HG03039 (cell line): ENCODE measurements around the gene CAMK1.

Source experiments
- ATAC-seq: cut with Tn5 transposase; IDR thresholded peaks from one replicate; pipeline ENCODE4 v1.9.1; 2021; ENCODE audit warnings: mild to moderate bottlenecking, moderate library complexity; ENCODE audit not compliant: unreplicated experiment

The CAMK1 gene

GRCh38 chr3:9793161-9793781 is 23.5 kb upstream of the CAMK1 start:
- no peak for ATAC-seq

- peak; percentile 77 for ATAC-seq
Observed at GRCh38 chr3:9792405-9793160, 22.8 kb upstream of the CAMK1 start, which contains the start of the genes ARPC4 and TADA3. ARPC4 (plus strand) TSS chr3:9793082; CDS start chr3:9793122, 40 bp downstream. TADA3 (minus strand) TSS chr3:9792473; CDS start chr3:9791466, 1,007 bp downstream.

- ATAC-seq, result no peak
Observed at GRCh38 chr3:9791790-9792404, 22.1 kb upstream of the CAMK1 start.

- no peak for ATAC-seq
Observed at GRCh38 chr3:9791127-9791526, 21.4 kb upstream of the CAMK1 start.

DNA sequence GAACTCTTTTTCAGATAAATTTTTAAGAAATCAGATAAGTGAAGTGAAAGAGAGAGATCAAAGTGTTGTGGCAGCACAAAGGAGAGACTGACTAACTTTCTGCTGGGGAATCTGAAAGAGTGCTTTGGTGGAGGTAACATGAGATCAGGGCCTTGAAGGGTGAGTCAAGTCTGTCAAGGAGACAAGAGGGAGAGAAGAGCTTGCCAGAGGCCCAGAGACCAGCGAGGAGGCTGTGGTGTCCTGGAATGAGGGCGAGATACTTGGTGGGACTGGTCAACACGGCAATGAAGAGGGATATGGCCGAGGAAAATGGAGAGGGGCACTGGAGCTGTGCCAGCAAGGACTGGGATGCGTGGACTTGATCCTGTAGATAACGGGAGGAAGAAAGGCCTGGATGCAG is 18.0 kb upstream of the CAMK1 start:
- no peak for ATAC-seq

- ATAC-seq, result no peak
Observed at GRCh38 chr3:9786825-9787669, 17.3 kb upstream of the CAMK1 start.

DNA sequence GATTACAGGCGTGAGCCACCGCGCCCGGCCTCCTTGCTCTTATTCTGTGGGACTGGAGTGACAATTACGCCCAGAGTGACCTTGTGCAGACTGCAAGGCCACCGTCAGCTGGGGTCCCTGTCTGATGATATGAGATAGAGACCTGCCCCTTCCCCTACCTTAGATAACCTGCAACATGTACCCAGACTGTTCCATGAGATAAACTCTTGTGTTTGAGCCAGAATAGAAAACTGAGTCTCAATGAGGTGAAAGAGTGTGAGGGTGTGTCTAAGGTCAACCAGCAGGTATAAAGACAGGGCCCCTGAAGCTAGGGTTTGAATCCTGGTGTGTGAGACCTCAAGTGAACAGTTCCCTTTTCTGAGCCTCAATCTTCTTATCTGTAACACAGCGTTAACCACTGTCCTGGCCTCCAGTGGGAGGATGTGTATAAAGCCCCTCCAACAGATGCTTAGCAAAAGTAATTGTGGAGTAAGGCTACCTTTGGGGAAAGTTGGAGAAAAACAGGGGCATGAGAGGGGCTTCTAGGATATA is 16.5 kb upstream of the CAMK1 start:
- no peak for ATAC-seq

DNA sequence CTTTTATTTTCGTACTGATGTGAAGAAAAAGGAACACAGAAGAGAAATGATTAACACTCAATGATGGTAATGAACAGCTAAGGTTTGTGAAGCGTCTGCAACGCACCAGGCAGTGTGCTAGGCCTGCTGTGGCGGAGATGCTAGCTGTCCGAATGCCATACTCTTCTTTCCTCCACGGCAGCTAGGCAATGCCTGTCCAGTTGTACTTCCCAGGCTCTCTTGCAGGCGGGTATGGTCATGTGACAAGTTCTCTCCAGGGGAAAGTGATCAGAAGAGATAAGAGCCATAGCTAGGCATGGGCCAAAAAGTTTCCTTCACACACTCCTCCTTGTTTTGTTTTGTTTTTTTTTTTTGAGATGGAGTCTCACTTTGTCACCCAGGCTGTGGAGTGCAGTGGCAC is 15.9 kb upstream of the CAMK1 start:
- ATAC-seq, result no peak

DNA sequence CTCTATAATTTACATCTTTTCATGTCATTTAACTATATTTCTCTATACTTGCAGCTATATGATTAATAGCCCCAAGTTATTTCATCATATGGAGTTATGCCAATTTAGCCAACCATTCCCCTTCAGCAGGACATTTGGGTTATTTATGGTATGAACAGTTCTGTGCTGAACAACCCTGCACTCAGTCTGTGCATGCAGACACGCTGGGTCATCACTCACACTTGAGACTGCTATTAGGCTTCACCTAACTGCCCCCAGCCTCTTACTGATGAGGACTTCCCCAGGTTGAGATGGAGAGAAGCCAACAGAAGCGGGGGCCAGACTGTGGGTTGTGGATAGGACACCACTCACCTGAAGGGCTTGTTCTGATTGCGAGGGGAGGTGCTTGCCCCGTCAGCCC is 15.2 kb upstream of the CAMK1 start:
- no peak for ATAC-seq

GRCh38 chr3:9783954-9784353 is 14.2 kb upstream of the CAMK1 start:
- no peak for ATAC-seq

GRCh38 chr3:9782770-9783169 is 13.0 kb upstream of the CAMK1 start:
- no peak for ATAC-seq

GRCh38 chr3:9781978-9782603 is 12.3 kb upstream of the CAMK1 start:
- ATAC-seq, result no peak

DNA sequence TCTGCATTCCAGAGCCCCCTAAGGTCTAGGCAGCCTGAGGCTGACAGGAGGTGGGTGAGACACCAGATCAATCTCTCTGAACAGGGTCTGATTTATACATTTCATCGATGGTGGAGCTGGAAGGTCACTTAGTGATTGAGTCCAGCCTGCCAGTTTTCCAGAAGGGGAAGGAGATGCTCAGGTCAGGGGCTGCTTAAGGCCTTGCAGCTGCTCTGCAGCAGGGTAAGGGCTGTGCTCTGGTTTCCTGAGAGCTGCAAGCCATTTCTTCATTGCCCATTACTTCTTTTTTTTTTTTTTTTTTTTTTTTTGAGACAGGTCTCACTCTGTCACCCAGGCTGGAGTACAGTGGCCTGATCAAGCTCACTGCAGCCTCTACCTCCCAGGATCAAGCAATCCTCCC is 11.8 kb upstream of the CAMK1 start:
- ATAC-seq, result no peak

DNA sequence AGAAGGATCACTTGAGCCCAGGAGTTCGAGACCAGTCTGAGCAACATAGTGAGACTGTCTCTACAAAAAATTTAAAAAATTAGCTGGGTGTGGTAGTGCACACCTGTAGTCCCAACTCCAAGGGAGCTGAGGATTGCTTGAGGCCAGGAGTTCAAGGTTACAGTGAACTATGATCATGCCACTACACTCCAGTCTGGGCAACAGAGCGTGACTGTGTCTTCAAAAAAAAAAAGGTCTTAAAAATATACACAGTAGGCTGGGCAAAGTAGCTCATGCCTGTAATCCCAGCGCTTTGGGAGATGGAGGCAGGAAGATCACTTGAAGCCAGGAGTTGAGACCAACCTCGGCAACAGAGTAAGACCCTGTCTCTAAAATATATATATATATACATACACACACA is 11.2 kb upstream of the CAMK1 start:
- no peak for ATAC-seq

DNA sequence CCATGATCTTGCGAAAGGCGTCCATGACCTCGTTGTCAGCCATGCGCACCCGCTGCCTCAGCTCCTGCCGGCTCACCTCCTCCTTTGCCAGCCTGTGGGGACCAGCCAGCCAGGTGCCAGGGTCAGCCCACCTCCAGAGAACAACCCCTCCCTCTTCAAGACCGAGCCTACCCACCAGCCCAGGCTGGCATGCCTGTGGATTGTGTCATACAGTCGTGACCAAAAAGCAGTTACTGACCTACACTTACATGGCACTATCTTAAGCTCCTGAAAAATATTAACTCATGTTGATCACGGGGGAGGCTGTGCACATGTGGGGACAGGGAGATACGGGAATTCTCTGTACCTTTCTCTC is 10.7 kb upstream of the CAMK1 start:
- ATAC-seq, result no peak

DNA sequence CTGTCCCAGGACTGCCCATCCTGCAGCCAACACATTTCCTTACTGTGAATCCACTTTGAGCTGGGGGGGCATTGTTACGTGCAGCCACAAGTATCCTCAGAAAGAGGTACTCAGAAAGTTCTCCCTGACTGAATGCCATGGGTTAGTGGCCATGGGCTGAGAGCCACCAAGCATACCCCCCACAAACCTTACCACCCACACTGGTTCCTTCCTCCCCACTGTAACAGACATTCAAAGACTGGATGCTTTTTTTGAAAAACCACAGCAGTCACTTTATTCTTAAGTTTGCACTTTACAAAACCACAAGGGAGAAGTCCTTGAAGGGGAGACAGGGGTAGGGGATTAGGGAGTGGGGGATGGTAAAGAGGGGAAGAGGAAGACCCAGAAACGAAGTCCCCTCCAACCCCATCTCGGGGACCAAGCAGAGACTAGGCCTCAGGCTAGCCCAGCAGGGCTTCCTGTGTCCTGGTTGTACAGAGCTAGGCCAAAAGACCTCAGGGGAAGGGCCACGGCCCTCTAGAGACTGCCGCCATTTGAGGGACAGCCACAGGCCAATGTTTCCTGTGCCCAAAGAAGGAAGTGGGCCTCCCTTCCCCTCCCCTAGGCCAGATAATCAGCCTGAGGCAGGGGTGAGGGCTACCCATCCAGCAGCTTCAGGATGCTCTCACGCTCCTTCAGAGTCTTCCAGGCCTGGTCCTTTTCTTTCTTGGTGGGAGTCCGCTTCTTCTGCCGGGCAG is 10.1 kb upstream of the CAMK1 start:
- ATAC-seq, result no peak

DNA sequence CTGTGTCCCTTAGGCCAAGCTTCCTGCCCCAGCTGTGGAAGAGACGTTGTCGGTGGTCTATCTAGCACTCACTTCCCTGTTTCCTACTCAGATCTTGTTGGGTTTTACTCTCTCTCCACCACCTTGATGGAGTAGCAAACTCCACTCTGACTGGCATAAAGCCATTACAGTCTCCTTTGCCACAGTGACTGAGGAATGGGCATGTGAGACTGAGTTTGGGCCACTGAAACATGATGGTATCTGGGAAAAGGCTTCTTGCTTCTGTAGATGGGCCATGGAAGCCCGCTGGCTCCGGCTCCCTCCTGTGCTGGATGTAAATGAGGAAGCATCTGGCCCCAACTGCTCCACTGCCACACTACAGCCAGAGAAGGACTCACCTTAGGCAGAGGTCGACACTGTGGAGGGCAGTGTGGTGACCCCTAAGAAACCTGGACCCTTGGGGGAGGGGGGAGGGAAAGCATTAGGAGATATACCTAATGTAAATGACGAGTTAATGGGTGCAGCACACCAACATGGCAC is 9.4 kb upstream of the CAMK1 start:
- ATAC-seq, result no peak

DNA sequence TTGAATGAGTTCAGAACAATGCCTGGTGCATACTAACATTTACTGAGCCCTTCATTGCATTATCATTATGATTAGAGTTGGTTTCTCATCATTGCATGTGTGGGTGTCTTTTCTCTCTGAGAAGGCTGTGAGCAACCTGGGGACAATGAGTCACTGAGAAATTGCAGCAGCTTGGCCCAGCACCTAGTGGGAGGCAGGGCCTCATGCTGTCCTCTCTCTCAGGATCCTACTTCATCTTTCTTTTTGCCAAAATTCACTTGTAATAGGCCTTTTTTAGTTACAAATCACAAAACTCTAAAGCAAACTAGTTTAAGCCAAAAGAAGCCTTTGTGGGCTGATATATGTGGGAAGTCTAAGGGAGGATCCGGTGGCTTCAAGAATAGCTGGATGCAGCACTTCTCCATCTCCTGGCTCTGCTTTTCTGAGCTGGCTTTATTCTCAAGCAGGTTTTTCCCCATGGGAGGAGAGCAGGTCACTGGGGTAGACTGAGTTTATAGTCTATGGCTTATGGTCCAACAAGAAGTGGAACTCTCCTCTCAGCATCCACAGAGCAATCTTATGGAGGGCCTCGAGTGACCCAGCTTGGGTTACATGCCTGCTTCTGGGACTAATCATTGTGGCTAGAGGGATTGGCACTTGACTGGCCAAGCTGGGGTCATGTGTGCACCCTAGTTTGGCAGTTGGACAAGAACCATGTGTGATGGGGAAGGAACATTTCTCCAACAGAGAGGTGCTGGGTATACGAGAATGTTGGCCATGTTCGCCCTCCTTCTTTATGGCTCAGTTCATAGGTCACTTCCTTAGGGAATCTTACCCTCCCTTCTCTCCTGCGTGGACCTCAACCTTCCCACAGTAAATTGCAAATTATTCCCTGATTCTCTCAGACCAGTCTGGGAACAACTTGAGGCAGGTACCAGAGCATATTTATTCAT is 8.7 kb upstream of the CAMK1 start:
- no peak for ATAC-seq

GRCh38 chr3:9777694-9778021 is 7.9 kb upstream of the CAMK1 start:
- ATAC-seq, result no peak
